ENCODE measurements around the gene ABO.

GRCh38 chr9:133258061-133259015 is 16.7 kb downstream of the ABO start:
- TF ChIP-seq EP300 (IDR thresholded peaks at IDR 0.05) (no peak), POLR2A (IDR thresholded peaks at IDR 0.05) (no peak), CTCF (IDR thresholded peaks at IDR 0.05) (no peak)

Measured in ovary (tissue), 3 donors.